ENCODE data around the gene HHIPL1. TPM values are rescaled to one million over a fixed set of nuclear protein-coding genes. Genes with fewer than 3 reads are reported as not detected.

Gene HHIPL1
- total RNA-seq, 3 donors from 2014 or later = 0.26 to 3.2 (median 1.1) TPM

GRCh38 chr14:99649219-99649618 lies 4.3 kb downstream of the HHIPL1 start:
- no peak for TF ChIP-seq CTCF (IDR thresholded peaks at IDR 0.05)
- no peak overlapping the region for H3K4me3 ChIP-seq
- no peak for DNase-seq
- no peaks in the 10 kb centered on the region for H3K36me3 ChIP-seq (ENCODE audit: low read depth)
- intact Hi-C loops (cut with DNase I, micrococcal nuclease) = no loop called here
- H3K4me1 ChIP-seq (ENCODE audit: low read depth) = peaks cover 6% of the 10 kb centered on the region
- H3K9me3 ChIP-seq = no peaks in the 10 kb centered on the region
- no peak for ATAC-seq

GRCh38 chr14:99649643-99650042 lies 4.7 kb downstream of the HHIPL1 start:
- no peaks in the 10 kb centered on the region for H3K36me3 ChIP-seq (ENCODE audit: low read depth)
- DNase-seq = no peak
- intact Hi-C loops (cut with DNase I, micrococcal nuclease) = no loop called here
- no peak overlapping the region for H3K4me3 ChIP-seq
- H3K4me1 ChIP-seq (ENCODE audit: low read depth) = peaks cover 5% of the 10 kb centered on the region
- no peak for ATAC-seq
- H3K9me3 ChIP-seq = no peaks in the 10 kb centered on the region
- no peak for TF ChIP-seq CTCF (IDR thresholded peaks at IDR 0.05)

- no peak for DNase-seq
- Histone ChIP-seq H3K4me1 (ENCODE audit: low read depth) (no peaks in the 10 kb centered on the region), H3K9me3 (no peaks in the 10 kb centered on the region), H3K36me3 (ENCODE audit: low read depth) (no peaks in the 10 kb centered on the region), H3K4me3 (no peak overlapping the region)
- no peak for ATAC-seq
- TF ChIP-seq CTCF (IDR thresholded peaks at IDR 0.05) = no peak
- intact Hi-C loops (cut with DNase I, micrococcal nuclease) = no loop called here
Observed at GRCh38 chr14:99650189-99650588, 5.3 kb downstream of the HHIPL1 start.

GRCh38 chr14:99651953-99652746 lies 7.2 kb downstream of the HHIPL1 start:
- H3K4me1 ChIP-seq (ENCODE audit: low read depth) = no peaks in the 10 kb centered on the region
- no peaks in the 10 kb centered on the region for H3K9me3 ChIP-seq
- DNase-seq (no peak), ATAC-seq (no peak)
- no peaks in the 10 kb centered on the region for H3K36me3 ChIP-seq (ENCODE audit: low read depth)
- intact Hi-C loops (cut with DNase I, micrococcal nuclease) = no loop called here
- no peak for TF ChIP-seq CTCF (IDR thresholded peaks at IDR 0.05)
- H3K4me3 ChIP-seq = no peak overlapping the region

DNA sequence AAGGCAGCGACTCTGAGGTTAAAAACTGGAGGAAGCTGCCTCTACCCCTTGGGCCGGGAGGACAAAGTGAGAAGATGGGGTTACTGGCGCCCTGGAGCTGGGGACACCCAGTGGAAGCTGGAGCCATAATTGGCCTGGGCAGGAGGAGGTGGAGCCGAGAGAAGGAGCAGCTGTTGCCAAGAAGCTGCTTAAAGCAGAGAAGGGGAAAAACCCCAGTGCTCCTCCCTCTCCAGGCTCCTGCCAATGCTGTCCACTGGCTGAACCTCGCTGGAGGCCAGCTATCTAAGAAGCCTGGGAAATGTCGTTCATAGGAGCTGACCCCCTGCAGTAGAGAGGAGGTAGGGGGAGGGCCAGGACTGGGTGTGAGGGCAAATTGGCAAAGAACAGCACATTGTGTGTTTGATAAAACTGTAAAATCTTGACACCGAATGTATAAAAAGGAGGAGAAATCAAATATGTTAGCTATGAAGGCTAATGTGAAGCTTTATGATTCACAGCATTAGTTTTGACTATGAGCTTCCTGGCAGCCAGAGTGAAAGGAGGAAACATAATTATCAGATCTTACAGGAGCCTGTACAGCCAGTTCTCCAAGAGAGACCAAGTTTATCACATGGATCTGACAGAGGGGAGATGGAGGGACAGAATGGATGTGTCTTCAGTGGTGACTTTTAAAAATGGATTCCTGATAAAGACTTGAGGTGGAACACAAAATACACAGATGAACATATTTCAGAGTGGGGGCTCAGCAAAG lies 9.5 kb downstream of the HHIPL1 start:
- TF ChIP-seq CTCF (IDR thresholded peaks at IDR 0.05) = no peak

More for the DNA sequence above, 9.5 kb downstream of the HHIPL1 start:
- Histone ChIP-seq H3K36me3 (ENCODE audit: low read depth) (no peaks in the 10 kb centered on the region), H3K4me3 (no peak overlapping the region), H3K9me3 (no peaks in the 10 kb centered on the region), H3K4me1 (ENCODE audit: low read depth) (no peaks in the 10 kb centered on the region)
- intact Hi-C loops (cut with DNase I, micrococcal nuclease) = no loop called here
- peak in 2 of 3 donors; percentile 48 to 55 for DNase-seq
- ATAC-seq = peak; percentile 74
